SIG-M5 treated with dmso at 0.1 percent for 504 hours (cell line): Measurements from ENCODE around the gene ANLN.
"Not testable (repeated sequence)": the region's sequence is repeated elsewhere in the genome, so short reads cannot be mapped to it uniquely, and the experiment has no call there.

ENCODE experiments used
- DNase-seq: peaks from one replicate; lab custom pipeline; 2025; ENCODE audit not compliant: unreplicated experiment; lab: John Stamatoyannopoulos, UW

Gene ANLN

DNA sequence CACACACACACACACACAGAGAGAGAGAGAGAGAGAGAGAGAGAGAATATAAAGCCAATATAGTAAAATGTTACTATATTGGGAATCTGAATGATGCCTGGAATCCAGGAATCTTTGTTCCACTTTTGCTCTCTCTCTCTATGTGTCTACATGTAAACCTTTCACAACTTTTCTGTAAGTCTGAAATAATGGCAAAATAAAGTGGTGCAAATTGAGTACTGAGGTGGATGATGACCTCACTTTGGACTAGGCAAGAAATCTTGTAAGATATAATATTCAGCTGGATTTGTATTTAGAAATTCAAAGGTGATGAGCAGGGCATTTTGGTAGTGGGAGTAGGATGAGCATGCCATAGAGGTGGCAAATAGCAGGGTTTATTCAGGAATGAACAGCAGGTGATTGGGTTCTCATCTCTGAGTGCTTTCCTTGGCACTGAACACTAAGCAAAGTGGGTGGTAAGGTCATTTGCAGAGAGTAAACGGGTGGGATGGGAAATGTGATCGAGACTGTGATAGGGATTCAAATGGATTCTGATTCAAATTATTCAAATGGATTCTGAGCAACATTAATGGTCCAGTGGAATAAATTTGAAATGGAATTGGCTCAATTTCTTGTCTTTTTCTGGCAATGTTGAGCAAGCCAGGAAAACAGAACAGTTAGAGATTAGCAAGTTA, 9.7 kb upstream of the ANLN start:
- DNase-seq: no peak

- DNase-seq: no peak
Measured at GRCh38 chr7:36381056-36381455, 8.6 kb upstream of the ANLN start.

DNA sequence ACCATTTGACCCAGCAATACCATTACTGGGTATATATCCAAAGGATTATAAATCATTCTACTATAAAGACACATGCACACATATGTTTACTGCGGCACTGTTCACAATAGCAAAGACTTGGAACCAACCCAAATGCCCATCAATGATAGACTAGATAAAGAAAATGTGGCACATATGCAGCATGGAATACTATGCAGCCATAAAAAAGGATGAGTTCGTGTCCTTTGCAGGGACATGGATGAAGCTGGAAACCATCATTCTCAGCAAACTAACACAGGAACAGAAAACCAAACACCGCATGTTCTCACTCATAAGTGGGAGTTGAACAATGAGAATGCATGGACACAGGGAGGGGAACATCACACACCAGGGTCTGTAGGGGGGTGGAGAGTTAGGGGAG, 6.4 kb upstream of the ANLN start:
- not testable (repeated sequence) for DNase-seq

- not testable (repeated sequence) for DNase-seq
Measured at GRCh38 chr7:36385646-36386045, 4.0 kb upstream of the ANLN start.

GRCh38 chr7:36387435-36388231, 2.0 kb upstream of the ANLN start:
- peak; percentile 33 for DNase-seq

GRCh38 chr7:36388423-36388822, 1.2 kb upstream of the ANLN start:
- DNase-seq: no peak

DNA sequence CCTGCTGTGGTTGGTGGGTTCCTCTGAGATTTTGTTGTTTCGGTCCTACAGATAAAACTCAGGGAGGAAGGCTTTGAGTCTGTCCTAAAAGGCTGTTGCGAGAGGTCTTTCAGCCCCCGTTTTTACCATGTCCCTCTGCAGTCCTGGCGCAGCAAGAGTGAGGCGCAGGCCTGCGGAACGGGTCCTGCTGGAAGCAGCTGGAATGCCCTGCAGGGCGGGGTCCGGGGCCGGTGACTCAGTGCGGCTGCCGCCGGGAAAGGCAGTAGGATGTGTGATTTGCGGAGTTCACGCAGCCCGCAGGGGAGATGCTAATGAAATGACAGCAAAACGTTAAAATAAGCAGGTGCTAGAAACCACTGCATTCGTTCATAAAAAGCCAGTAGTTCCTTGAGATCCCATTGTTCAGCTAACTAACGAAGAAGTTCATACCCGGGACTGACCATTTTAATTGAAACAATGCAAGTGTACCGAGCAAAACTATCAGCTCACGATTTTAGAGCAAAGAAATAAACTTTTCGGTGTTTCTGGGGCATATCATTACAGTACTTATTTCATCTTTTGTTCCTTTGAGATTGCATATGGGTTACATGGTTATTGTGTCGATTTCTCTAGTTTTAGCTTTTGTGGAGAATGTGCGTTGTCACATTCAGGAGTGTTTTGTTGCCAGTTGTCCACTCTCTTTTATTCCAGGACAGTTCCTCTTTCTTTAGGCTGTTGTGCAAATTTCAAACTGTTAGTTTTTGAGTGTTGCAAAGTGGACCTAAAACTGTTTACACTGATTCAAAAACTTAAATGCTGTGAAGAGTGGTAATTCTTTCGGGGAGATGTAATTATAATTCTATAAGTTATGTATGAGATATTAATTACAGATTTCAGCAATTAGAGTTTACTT, 783 bp downstream of the ANLN start:
- DNase-seq: peak; percentile 78

DNA sequence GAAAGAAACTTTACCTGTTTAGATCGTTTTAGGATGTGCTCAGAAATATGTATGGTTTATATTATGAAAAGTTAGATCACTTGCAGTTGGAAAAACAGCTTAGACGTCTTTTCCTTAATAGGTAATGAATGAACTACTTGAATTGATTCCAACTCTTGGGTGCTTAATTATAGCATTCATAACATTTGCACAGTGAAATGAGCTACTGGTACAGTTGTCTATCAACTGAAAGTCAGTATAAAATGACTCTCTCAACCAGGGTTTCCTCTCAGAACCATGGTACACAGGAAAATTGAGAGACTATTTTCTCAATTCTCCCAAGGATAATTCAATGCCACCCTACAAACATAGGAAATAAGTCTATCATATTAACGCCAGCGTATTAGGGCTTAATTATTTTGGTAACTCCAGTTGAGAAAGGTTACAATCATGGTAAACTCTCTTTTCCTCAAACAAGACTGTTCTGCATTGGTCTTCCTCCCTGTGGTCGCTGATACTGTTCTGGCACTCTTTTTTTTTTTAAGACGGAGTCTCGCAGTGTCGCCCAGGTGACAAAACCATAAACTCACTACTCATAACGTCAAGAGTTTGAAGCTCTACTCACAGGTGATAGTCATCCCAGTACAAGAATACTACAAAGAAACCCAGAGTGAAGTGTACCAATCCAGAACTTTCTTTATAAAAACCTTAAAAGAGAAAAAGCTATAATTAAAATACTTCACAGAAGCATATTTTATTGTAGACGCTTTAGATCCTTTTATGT, 2.0 kb downstream of the ANLN start:
- DNase-seq: peak; percentile 29

GRCh38 chr7:36393826-36394225, 4.2 kb downstream of the ANLN start:
- no peak for DNase-seq

DNA sequence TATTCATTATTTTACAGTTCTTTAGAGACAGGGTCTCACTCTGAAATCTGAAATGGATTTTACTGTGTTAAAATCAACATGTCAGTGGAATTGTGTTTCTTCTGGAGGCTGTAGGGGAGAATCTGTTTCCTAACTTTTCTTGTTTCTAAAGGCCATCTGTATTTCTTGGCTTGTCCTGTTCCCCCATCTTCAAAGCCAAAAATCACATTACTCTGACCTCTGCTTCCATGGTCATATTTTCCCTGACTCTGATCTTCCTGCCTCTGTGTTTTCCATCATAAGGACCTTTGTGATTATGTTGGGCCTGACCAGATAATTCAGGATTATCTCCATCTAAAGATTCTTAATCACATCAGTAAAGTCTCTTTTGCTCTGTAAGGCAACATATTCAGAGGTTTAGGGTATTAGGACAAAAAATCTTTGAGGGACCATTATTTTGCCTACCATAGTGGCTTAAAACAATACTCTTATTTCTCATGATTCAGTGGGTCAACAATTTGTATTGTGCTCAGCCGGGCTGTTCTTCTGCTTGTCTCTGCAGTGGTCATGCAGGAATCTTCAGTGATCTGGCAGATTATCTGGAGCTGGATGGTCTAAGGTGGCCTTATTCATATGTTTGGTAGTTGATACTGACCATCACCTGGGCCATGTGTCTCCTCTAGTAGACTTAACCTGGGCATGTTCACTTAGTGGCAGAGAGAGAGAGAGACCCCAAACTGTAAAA, 5.7 kb downstream of the ANLN start:
- no peak for DNase-seq

GRCh38 chr7:36396150-36396549, 6.5 kb downstream of the ANLN start:
- DNase-seq: peak; percentile 7

GRCh38 chr7:36400036-36400435, 10.4 kb downstream of the ANLN start:
- DNase-seq: peak; percentile 20

GRCh38 chr7:36400606-36401005, 10.9 kb downstream of the ANLN start:
- no peak for DNase-seq

DNA sequence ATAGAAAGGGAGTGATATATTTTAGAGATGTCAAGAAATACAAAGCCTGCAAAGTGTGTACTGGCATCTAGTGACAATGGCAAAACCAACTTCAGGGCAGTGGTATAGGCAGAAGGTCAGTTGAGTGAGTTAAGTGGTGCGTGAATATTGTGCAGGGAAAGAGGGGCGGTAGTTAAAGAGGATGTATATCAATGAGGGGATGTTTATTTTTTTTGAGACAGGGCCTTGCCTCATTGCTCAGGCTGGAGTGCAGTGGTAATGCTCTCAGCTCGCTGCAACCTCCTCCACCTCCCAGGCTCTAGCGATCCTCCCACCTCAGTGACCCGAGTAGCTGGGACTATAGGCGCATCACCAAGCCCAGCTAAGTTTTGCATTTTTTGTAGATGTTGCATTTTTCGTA, 13.8 kb downstream of the ANLN start:
- no peak for DNase-seq

- DNase-seq: peak; percentile 41
Measured at GRCh38 chr7:36404639-36405408, 15.2 kb downstream of the ANLN start.

DNA sequence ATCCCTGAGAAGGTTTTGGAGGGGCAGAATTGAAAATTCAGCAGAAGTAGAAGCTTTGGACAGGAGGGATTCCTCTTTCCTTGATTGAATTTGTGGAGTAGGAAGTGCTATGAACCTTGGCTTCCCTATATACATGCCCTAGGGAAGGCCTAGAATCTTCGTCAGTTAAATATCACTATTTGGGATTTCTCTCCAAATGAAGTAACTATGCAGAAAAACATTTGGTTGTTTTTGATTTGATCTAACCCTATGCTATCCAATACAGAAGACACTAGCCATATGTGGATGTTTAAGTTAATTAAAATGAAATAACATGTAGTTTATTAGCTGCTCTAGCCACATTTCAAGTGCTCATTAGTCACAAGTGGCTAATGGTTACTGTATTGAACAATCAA, 15.7 kb downstream of the ANLN start:
- no peak for DNase-seq

GRCh38 chr7:36406156-36406555, 16.5 kb downstream of the ANLN start:
- no peak for DNase-seq

GRCh38 chr7:36407636-36408550, 18.2 kb downstream of the ANLN start:
- DNase-seq: no peak
